Measurements from ENCODE around the gene TMEM38B.
"Not testable (repeated sequence)": the region's sequence is repeated elsewhere in the genome, so short reads cannot be mapped to it uniquely, and the experiment has no call there.

Gene TMEM38B

DNA sequence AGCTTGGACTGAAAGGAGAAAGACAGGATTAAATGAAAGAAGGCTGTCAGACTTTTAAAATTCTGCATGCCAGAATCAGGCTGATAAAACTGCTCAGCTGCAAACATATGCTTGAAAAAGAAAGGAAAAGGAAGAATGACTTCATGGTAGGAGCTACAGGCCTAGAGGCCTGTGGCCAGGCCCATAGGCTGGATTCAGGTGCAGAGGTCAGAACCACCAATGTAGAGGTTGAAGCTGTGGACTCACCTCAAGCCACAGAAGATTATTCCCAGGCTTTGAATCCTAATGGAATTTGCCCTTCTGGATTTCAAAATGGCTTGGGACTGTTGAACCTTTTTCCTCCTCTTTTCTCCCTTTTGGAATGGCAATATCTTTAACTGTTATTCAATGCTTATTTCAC is 47.7 kb downstream of the TMEM38B start:
- Histone ChIP-seq H3K27ac (no peak overlapping the region), H3K9me3 (ENCODE audit: control insufficient read depth, low read length) (no peaks in the 10 kb centered on the region), H3K4me3 (ENCODE audit: low read depth, low read length) (no peak overlapping the region), H2AFZ (no peak overlapping the region), H3K27me3 (ENCODE audit: control insufficient read depth, insufficient read depth, low read length) (no peaks in the 10 kb centered on the region), H3K4me2 (ENCODE audit: low read length) (no peak overlapping the region), H3K4me1 (no peaks in the 10 kb centered on the region), H3K9ac (no peak overlapping the region), H3K36me3 (ENCODE audit: control insufficient read depth, insufficient read depth, low read length) (no peaks in the 10 kb centered on the region), H3K79me2 (no peaks in the 10 kb centered on the region)
- TF ChIP-seq, protein P1, sequence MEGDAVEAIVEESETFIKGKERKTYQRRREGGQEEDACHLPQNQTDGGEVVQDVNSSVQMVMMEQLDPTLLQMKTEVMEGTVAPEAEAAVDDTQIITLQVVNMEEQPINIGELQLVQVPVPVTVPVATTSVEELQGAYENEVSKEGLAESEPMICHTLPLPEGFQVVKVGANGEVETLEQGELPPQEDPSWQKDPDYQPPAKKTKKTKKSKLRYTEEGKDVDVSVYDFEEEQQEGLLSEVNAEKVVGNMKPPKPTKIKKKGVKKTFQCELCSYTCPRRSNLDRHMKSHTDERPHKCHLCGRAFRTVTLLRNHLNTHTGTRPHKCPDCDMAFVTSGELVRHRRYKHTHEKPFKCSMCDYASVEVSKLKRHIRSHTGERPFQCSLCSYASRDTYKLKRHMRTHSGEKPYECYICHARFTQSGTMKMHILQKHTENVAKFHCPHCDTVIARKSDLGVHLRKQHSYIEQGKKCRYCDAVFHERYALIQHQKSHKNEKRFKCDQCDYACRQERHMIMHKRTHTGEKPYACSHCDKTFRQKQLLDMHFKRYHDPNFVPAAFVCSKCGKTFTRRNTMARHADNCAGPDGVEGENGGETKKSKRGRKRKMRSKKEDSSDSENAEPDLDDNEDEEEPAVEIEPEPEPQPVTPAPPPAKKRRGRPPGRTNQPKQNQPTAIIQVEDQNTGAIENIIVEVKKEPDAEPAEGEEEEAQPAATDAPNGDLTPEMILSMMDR (IDR thresholded peaks at IDR 0.05) = no peak

DNA sequence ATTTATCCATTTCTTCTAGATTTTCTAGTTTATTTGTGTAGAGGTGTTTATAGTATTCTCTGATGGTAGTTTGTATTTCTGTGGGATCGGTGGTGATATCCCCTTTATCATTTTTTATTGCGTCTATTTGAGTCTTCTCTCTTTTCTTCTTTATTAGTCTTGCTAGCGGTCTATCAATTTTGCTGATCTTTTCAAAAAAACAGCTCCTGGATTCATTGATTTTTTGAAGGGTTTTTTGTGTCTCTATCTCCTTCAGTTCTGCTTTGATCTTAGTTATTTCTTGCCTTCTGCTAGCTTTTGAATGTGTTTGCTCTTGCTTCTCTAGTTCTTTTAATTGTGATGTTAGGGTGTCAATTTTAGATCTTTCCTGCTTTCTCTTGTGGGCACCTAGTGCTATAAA is 53.0 kb downstream of the TMEM38B start:
- H3K4me2 ChIP-seq (ENCODE audit: low read length); H3K27me3 ChIP-seq (ENCODE audit: control insufficient read depth, insufficient read depth, low read length); H3K36me3 ChIP-seq (ENCODE audit: control insufficient read depth, insufficient read depth, low read length); H3K79me2 ChIP-seq; H3K9ac ChIP-seq; H3K27ac ChIP-seq; H3K4me1 ChIP-seq; H2AFZ ChIP-seq; H3K9me3 ChIP-seq (ENCODE audit: control insufficient read depth, low read length); H3K4me3 ChIP-seq (ENCODE audit: low read depth, low read length): not testable (repeated sequence)

DNA sequence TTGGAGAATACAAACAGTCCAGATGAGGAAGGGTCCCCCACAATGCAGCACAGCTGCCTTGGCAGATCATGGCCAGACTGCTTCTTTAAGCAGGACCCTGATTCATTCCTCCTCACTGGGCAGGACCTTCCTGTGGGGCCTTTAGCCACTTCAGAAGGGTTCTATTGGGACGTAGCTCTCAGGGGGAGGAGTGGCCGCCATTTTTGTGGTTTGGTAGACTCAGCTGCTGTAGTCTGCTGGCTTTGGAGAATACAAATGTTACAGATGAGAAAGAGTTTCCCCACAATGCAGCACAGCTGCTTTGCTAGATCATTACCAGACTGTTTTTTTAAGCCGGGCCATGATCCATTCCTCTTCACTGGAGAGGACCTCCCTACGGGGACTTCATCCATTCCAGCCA is 57.4 kb downstream of the TMEM38B start:
- Histone ChIP-seq H3K4me1 (no peaks in the 10 kb centered on the region), H3K9ac (no peak overlapping the region), H3K27me3 (ENCODE audit: control insufficient read depth, insufficient read depth, low read length) (no peaks in the 10 kb centered on the region), H3K79me2 (no peaks in the 10 kb centered on the region), H3K4me2 (ENCODE audit: low read length) (no peak overlapping the region), H3K36me3 (ENCODE audit: control insufficient read depth, insufficient read depth, low read length) (no peaks in the 10 kb centered on the region), H3K9me3 (ENCODE audit: control insufficient read depth, low read length) (no peaks in the 10 kb centered on the region), H2AFZ (no peak overlapping the region), H3K27ac (no peak overlapping the region), H3K4me3 (ENCODE audit: low read depth, low read length) (no peak overlapping the region)
- TF ChIP-seq, protein P1 (IDR thresholded peaks at IDR 0.05) = no peak

DNA sequence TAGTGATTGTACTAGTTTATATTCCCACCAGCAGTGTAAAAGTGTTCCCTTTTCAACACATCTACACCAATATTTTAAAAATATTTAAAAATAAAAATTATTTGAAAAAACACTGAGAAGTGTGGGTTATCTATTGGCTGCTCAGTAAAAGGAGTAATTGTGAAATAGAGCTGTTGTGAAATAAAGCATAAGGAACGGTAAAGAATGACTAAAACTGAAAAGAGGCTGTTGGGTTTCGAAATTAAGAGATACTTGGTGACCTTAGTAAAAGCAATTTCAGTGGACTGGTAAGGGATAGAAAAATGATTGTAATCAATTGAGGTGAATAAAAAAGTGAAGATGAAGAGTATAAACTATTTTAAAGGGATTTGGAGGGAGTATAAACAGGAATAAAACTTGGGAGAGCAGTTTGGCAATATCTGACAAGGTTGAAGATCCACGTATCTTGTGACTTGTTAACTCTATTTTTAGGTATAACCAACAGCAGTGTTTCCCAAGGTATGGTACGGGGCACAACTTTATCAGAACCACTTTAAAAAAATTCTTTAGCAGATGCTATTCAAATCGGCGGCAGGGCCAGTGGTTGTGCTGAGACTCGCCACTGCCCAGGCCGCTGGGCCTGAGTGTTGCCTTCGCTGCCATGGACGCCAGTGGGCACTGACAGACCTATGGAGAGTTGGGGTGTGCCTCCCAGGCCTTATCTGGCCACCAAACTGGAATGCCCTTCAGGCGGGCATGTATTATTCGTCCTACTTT is 63.3 kb downstream of the TMEM38B start:
- H3K27me3 ChIP-seq (ENCODE audit: control insufficient read depth, insufficient read depth, low read length) = no peaks in the 10 kb centered on the region
- H3K4me3 ChIP-seq (ENCODE audit: low read depth, low read length) = no peak overlapping the region
- H3K36me3 ChIP-seq (ENCODE audit: control insufficient read depth, insufficient read depth, low read length) = no peaks in the 10 kb centered on the region
- H3K9ac ChIP-seq = no peak overlapping the region
- no peaks in the 10 kb centered on the region for H3K9me3 ChIP-seq (ENCODE audit: control insufficient read depth, low read length)
- no peak overlapping the region for H3K27ac ChIP-seq
- TF ChIP-seq, protein P1 (IDR thresholded peaks at IDR 0.05) = no peak
- no peaks in the 10 kb centered on the region for H3K79me2 ChIP-seq
- no peak overlapping the region for H2AFZ ChIP-seq
- H3K4me1 ChIP-seq = no peaks in the 10 kb centered on the region
- H3K4me2 ChIP-seq (ENCODE audit: low read length) = no peak overlapping the region

DNA sequence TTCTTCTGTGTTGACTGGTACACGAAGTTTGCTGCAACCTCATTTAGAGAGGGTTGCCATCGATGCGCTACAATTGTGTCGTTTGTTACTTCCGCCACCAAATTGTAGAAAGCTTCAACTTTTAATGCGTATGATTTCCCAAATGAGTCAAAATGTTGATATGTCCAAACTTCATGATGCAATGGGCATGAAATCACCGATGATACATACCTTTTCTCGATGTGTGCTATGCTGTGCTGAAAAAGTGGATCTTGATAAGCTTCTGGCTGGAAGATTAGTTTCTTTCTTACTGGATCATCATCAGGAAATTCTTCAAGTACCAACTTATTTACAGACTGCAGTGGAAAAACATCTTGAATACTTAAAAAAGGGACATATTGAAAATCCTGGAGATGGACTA is 65.7 kb downstream of the TMEM38B start:
- Histone ChIP-seq H3K4me2 (ENCODE audit: low read length) (no peak overlapping the region), H2AFZ (no peak overlapping the region), H3K4me3 (ENCODE audit: low read depth, low read length) (no peak overlapping the region), H3K36me3 (ENCODE audit: control insufficient read depth, insufficient read depth, low read length) (no peaks in the 10 kb centered on the region), H3K27me3 (ENCODE audit: control insufficient read depth, insufficient read depth, low read length) (no peaks in the 10 kb centered on the region), H3K9me3 (ENCODE audit: control insufficient read depth, low read length) (no peaks in the 10 kb centered on the region), H3K79me2 (no peaks in the 10 kb centered on the region), H3K4me1 (no peaks in the 10 kb centered on the region), H3K27ac (no peak overlapping the region), H3K9ac (no peak overlapping the region)
- TF ChIP-seq, protein P1 (IDR thresholded peaks at IDR 0.05) = no peak

DNA sequence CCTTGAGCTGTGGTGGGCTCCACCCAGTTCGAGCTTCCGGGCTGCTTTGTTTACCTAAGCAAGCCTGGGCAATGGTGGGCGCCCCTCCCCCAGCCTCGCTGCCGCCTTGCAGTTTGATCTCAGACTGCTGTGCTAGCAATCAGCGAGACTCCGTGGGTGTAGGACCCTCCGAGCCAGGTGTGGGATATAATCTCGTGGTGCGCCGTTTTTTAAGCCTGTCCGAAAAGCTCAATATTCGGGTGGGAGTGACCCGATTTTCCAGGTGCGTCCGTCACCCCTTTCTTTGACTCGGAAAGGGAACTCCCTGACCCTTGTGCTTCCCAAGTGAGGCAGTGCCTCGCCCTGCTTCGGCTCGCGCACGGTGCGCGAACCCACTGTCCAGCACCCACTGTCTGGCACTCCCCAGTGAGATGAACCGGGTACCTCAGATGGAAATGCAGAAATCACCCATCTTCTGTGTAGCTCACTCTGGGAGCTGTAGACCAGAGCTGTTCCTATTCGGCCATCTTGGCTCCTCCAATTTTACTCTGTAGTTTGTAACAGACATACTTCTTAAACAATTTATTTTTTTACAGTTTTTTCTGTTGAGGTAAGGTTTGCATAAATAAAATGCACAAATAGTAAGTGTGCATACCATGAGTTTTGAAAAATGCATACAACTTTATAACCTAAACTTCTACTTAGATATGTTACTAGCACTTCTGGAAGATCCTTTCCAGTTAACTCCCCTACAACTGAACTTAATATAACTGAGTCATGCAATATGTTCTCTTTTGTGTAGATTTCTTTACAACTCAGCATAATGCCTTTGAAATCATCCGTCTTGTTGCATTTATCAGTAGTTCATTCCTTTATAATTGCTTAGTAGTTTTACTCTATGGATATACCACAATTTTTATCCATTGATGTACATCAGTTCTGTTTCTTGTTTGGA is 88.5 kb downstream of the TMEM38B start:
- H3K27me3 ChIP-seq (ENCODE audit: control insufficient read depth, insufficient read depth, low read length); H3K27ac ChIP-seq; H3K9me3 ChIP-seq (ENCODE audit: control insufficient read depth, low read length); H3K4me2 ChIP-seq (ENCODE audit: low read length); H3K4me1 ChIP-seq; H3K9ac ChIP-seq; H3K4me3 ChIP-seq (ENCODE audit: low read depth, low read length); H3K79me2 ChIP-seq; H2AFZ ChIP-seq; H3K36me3 ChIP-seq (ENCODE audit: control insufficient read depth, insufficient read depth, low read length): not testable (repeated sequence)

DNA sequence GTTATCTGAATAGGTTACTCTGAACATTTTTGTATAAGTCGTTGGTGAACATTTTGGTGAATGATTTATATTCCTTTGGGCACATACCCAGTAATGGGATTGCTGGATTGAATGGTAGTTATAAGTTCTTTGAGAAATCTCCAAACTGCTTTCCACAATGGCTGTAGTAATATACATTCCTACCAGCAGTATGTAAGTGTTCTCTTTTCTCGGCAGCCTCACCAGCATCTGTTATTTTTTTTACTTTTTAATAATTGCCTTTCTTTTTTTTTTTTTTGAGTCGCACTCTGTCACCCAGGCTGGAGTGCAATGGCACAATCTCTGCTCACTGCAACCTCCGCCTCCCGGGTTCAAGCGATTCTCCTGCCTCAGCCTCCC is 89.1 kb downstream of the TMEM38B start:
- not testable (repeated sequence) for H3K9ac ChIP-seq; H2AFZ ChIP-seq; H3K4me3 ChIP-seq (ENCODE audit: low read depth, low read length); H3K27ac ChIP-seq; H3K9me3 ChIP-seq (ENCODE audit: control insufficient read depth, low read length); H3K4me2 ChIP-seq (ENCODE audit: low read length); H3K4me1 ChIP-seq; H3K27me3 ChIP-seq (ENCODE audit: control insufficient read depth, insufficient read depth, low read length); H3K79me2 ChIP-seq; H3K36me3 ChIP-seq (ENCODE audit: control insufficient read depth, insufficient read depth, low read length)

Measured in parathyroid adenoma (tissue), 2 donors.